ENCODE results near the gene CRYBG1. TPM values are rescaled to one million over a fixed set of nuclear protein-coding genes. Genes with fewer than 3 reads are reported as not detected.

CRYBG1 gene
- total RNA-seq, 2 donors from 2014 or later = 10.1 to 11.5 TPM

DNA sequence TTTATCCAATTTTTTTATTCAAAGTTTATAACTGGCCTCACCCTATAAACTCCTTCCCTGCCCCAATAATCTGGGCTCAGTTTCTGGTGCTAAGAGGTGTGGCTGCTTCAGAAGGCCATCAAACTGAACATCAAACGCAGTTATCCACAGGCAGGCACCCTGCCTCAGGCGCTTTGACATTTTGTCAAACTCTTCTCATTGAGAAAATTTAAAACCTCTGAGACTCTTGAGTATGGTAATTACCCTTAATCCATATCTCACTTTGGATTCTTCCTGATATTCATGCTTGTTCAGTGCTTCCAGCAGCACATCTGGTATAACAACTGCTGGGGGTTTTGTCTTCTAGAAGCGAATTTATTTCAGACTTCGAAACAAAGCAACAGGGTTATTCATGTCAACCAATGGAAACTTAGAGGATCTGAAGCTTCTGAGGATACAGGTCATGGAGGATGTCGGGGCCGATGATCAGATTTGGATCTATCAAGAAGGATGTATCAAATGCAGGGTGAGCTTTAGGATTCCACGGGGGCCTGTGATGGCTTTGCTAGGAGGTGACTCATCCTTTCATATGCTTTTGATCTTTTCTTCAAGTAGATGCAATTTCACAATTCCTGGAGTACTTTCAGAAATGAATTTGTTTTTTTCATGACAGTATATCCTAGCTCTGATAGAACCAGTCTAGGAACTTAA, 200.6 kb downstream of the CRYBG1 start:
- no peak for ATAC-seq
- Histone ChIP-seq H3K9me3 (no peaks in the 10 kb centered on the region), H3K27me3 (no peaks in the 10 kb centered on the region), H3K4me1 (no peaks in the 10 kb centered on the region), H3K4me3 (no peak overlapping the region), H3K36me3 (replicated peaks in 1 of 2; ENCODE audit: insufficient read depth in 1 of 2, low read depth in 2 of 2) (no peaks in the 10 kb centered on the region), H3K27ac (no peak overlapping the region)
- intact Hi-C loops (cut with DNase I) = loop anchor here (5.0 kb wide), 1 partner anchor 219 kb away; no protein-coding TSS in a partner anchor
- no peak for TF ChIP-seq POLR2A (IDR thresholded peaks at IDR 0.05)
- TF ChIP-seq, protein P1, sequence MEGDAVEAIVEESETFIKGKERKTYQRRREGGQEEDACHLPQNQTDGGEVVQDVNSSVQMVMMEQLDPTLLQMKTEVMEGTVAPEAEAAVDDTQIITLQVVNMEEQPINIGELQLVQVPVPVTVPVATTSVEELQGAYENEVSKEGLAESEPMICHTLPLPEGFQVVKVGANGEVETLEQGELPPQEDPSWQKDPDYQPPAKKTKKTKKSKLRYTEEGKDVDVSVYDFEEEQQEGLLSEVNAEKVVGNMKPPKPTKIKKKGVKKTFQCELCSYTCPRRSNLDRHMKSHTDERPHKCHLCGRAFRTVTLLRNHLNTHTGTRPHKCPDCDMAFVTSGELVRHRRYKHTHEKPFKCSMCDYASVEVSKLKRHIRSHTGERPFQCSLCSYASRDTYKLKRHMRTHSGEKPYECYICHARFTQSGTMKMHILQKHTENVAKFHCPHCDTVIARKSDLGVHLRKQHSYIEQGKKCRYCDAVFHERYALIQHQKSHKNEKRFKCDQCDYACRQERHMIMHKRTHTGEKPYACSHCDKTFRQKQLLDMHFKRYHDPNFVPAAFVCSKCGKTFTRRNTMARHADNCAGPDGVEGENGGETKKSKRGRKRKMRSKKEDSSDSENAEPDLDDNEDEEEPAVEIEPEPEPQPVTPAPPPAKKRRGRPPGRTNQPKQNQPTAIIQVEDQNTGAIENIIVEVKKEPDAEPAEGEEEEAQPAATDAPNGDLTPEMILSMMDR (IDR thresholded peaks at IDR 0.05) = no peak
- 75 to 89% methylated on average over 7 of the region's 7 CpGs for WGBS, 2 donors
- no peak for DNase-seq

DNA sequence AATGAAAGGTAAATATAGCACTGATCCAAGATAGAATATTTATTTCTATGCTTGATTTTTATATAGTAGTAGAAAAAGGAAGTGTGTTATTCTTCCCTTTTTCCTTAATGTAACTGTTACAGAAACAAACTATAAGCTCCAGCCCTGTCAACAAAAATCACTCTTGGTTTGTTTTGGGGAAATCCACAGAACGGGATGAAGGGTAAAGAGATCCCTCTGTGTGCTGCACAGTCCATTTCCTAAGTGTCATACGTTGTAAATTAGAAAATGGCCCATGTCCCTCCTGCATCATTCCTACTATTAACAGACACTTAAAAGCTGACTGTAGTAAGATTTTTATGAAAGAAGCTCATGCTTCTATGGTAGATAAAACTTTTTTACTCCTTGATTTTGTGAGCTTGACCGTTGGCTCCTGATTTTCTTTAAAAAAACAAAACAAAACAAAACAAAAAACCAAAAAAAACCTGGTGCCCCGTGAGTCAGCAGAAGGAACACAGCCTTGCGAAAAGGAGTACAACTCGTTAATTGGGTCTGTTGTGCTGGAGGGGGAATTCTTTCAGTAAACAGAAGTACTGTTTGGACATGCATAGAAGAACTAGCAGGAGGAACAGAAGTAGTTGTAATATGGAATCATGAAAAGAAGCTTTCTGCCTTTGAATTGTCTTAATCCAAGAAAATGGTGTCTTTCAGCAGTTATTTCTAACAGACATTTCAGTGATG, 201.3 kb downstream of the CRYBG1 start:
- no peaks in the 10 kb centered on the region for H3K9me3 ChIP-seq
- no peak overlapping the region for H3K4me3 ChIP-seq
- DNase-seq (no peak), ATAC-seq (no peak)
- TF ChIP-seq, protein P1 (IDR thresholded peaks at IDR 0.05) = no peak
- TF ChIP-seq POLR2A (IDR thresholded peaks at IDR 0.05) = no peak
- H3K4me1 ChIP-seq = no peaks in the 10 kb centered on the region
- 69 to 74% methylated on average over 6 of the region's 6 CpGs for WGBS, 2 donors
- no peaks in the 10 kb centered on the region for H3K36me3 ChIP-seq (replicated peaks in 1 of 2; ENCODE audit: insufficient read depth in 1 of 2, low read depth in 2 of 2)
- H3K27me3 ChIP-seq = no peaks in the 10 kb centered on the region
- H3K27ac ChIP-seq = peak overlapping the region in 1 of 4 donors; percentile 3
- intact Hi-C loops (cut with DNase I) = loop anchor here (5.0 kb wide), 1 partner anchor 220 kb away; no protein-coding TSS in a partner anchor

DNA sequence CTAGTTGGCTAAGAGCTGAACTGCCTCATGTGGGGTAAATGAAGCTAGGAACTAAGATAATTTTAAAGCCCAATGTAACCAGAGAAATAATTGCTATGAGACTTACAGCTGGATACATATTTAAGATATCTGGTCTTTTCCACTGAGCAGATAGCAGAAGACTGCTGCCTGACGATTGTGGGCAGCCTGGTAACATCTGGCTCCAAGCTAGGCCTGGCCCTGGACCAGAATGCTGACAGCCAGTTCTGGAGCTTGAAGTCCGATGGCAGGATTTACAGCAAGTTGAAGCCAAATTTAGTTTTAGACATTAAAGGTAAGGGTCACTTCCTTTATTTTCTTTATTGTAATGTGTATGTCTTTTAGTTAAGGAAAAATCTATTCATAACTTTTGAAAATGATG, 203.1 kb downstream of the CRYBG1 start:
- intact Hi-C loops (cut with DNase I) = loop anchor here (5.0 kb wide), 1 partner anchor 221 kb away; no protein-coding TSS in a partner anchor
- Histone ChIP-seq H3K4me1 (no peaks in the 10 kb centered on the region), H3K36me3 (replicated peaks in 1 of 2; ENCODE audit: insufficient read depth in 1 of 2, low read depth in 2 of 2) (no peaks in the 10 kb centered on the region), H3K4me3 (no peak overlapping the region), H3K27ac (no peak overlapping the region), H3K9me3 (no peaks in the 10 kb centered on the region), H3K27me3 (no peaks in the 10 kb centered on the region)
- TF ChIP-seq, protein P1 (IDR thresholded peaks at IDR 0.05) = no peak
- TF ChIP-seq POLR2A (IDR thresholded peaks at IDR 0.05) = no peak
- DNase-seq (peak in 1 of 4 donors; percentile 26), ATAC-seq (no peak)
- 19 to 27% methylated on average over 2 of the region's 2 CpGs for WGBS, 2 donors

DNA sequence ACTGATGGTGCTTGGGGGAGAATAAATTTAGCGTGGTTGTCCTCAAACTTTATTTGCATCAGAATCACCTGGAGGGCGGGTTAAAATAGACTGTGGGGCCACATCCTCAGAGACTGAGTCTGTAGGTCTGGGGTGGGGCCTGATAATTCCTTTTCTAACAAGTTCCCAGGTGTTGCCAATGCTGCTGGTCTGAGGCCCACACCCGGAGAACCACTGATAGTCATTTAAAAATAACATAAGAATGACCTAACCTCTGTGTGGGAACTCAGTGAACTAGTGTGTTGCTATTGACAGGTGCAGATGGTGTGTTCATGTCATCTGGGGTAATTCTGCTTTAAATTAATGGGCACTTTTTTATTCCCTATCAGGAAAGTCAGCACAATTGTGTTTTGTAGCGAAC, 204.0 kb downstream of the CRYBG1 start:
- no peak for ATAC-seq
- no peak overlapping the region for H3K27ac ChIP-seq
- H3K4me1 ChIP-seq = no peaks in the 10 kb centered on the region
- 51 to 59% methylated on average over 4 of the region's 4 CpGs for WGBS, 2 donors
- no peaks in the 10 kb centered on the region for H3K27me3 ChIP-seq
- TF ChIP-seq POLR2A (IDR thresholded peaks at IDR 0.05) = no peak
- TF ChIP-seq, protein P1 (IDR thresholded peaks at IDR 0.05) = no peak
- no peak for DNase-seq
- no peaks in the 10 kb centered on the region for H3K36me3 ChIP-seq (replicated peaks in 1 of 2; ENCODE audit: insufficient read depth in 1 of 2, low read depth in 2 of 2)
- intact Hi-C loops (cut with DNase I) = loop anchor here (5.0 kb wide), 1 partner anchor 222 kb away; no protein-coding TSS in a partner anchor
- no peak overlapping the region for H3K4me3 ChIP-seq
- no peaks in the 10 kb centered on the region for H3K9me3 ChIP-seq

Data from body of pancreas (tissue), 4 donors.